GM12892 (cell line): Measurements from ENCODE around the gene PTPN1.

Experiments
- POLR2A ChIP-seq: IDR thresholded peaks from 2 replicates; pipeline ENCODE4 v1.6.1; 2011; ENCODE audit warnings: low read depth, low read length, control low read depth
- POLR2AphosphoS5 ChIP-seq: IDR thresholded peaks from 2 replicates; pipeline ENCODE4 v1.6.1; 2011; ENCODE audit warnings: low read depth, low read length, control low read depth

DNA sequence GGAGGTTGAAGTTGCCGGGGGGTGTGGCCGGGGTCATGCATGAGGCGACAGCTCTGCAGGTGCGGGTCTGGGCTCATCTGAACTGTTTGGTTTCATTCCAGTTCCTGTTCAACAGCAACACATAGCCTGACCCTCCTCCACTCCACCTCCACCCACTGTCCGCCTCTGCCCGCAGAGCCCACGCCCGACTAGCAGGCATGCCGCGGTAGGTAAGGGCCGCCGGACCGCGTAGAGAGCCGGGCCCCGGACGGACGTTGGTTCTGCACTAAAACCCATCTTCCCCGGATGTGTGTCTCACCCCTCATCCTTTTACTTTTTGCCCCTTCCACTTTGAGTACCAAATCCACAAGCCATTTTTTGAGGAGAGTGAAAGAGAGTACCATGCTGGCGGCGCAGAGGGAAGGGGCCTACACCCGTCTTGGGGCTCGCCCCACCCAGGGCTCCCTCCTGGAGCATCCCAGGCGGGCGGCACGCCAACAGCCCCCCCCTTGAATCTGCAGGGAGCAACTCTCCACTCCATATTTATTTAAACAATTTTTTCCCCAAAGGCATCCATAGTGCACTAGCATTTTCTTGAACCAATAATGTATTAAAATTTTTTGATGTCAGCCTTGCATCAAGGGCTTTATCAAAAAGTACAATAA is 72.5 kb downstream of the PTPN1 start:
- TF ChIP-seq POLR2A (no peak), POLR2AphosphoS5 (no peak)
